Neutrophil (primary cell): Measurements from ENCODE around the gene EPAS1.

Experiments used
- H3K27ac ChIP-seq: fragments of 200-600 bp; sonication (generic); 2 replicates; pipeline ENCODE4 v1.5.1; 2016; ENCODE audit warnings: mild to moderate bottlenecking, moderate library complexity
- H3K27me3 ChIP-seq: fragments of 200-600 bp; sonication (generic); 2 replicates; pipeline ENCODE4 v1.6.0; 2016; ENCODE audit warnings: mild to moderate bottlenecking
- H3K36me3 ChIP-seq: fragments of 200-600 bp; sonication (generic); 2 replicates; pipeline ENCODE4 v1.5.1; 2017
- H3K4me1 ChIP-seq, 2 experiments: fragments of 200-600 bp in 1 of 2; sonication (generic) in 1 of 2; 1 replicate in 1 of 2; 2 replicates in 1 of 2; pipeline versions ENCODE4 v1.5.1 to v1.6.1; 2013 to 2016; ENCODE audit warnings: low read depth in 1 of 2, low read length in 1 of 2, mild to moderate bottlenecking in 1 of 2, moderate library complexity in 1 of 2; ENCODE audit not compliant: control insufficient read depth in 1 of 2, insufficient read depth in 1 of 2
- H3K4me3 ChIP-seq, 2 experiments: fragments of 200-600 bp in 1 of 2; sonication (generic) in 1 of 2; 1 replicate in 1 of 2; 2 replicates in 1 of 2; pipeline ENCODE4 v1.5.1; 2013 to 2016; ENCODE audit warnings: low read depth in 1 of 2, low read length in 1 of 2, mild to moderate bottlenecking in 1 of 2, moderate library complexity in 1 of 2
- H3K9me3 ChIP-seq: fragments of 200-600 bp; sonication (generic); 2 replicates; pipeline ENCODE4 v1.5.1; 2016
- TF ChIP-seq, protein P1 (sequence below): fragments of 200-600 bp; sonication (generic); IDR thresholded peaks from 2 replicates; pipeline ENCODE4 v1.5.1; 2016; ENCODE audit warnings: antibody characterized with exemption

EPAS1 gene

DNA sequence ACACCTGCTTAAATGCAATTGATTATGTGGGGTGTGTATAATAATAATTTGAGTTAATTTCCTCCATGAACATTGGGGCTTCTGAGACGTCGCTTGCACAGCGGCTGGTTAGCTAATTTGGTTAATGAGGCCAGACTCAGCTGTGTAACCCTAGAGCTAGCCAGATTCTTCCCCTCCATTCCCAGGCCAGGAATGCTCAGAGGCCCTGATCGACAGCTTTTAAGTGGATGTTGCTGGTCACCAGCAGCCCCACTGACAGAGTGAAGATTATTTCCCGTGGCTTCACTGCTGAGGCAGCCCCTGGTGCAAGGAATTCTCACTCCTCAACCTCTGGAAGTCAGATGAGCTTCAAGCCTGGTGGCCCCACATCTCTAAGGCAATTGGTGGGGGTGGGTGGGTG lies 12.4 kb upstream of the EPAS1 start:
- no peaks in the 10 kb centered on the region for H3K4me1 ChIP-seq
- H3K36me3 ChIP-seq: no peaks in the 10 kb centered on the region
- peaks cover 15% of the 10 kb centered on the region for H3K27me3 ChIP-seq

GRCh38 chr2:46286715-46287114 lies 10.5 kb upstream of the EPAS1 start:
- H3K27me3 ChIP-seq: peaks cover 15% of the 10 kb centered on the region
- H3K4me3 ChIP-seq: no peak overlapping the region
- H3K27ac ChIP-seq: no peak overlapping the region
- H3K4me1 ChIP-seq: peaks cover 0 to 4% of the 10 kb centered on the region in 2 experiments
- no peaks in the 10 kb centered on the region for H3K9me3 ChIP-seq
- no peaks in the 10 kb centered on the region for H3K36me3 ChIP-seq
- TF ChIP-seq, protein P1, sequence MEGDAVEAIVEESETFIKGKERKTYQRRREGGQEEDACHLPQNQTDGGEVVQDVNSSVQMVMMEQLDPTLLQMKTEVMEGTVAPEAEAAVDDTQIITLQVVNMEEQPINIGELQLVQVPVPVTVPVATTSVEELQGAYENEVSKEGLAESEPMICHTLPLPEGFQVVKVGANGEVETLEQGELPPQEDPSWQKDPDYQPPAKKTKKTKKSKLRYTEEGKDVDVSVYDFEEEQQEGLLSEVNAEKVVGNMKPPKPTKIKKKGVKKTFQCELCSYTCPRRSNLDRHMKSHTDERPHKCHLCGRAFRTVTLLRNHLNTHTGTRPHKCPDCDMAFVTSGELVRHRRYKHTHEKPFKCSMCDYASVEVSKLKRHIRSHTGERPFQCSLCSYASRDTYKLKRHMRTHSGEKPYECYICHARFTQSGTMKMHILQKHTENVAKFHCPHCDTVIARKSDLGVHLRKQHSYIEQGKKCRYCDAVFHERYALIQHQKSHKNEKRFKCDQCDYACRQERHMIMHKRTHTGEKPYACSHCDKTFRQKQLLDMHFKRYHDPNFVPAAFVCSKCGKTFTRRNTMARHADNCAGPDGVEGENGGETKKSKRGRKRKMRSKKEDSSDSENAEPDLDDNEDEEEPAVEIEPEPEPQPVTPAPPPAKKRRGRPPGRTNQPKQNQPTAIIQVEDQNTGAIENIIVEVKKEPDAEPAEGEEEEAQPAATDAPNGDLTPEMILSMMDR: no peak

More for the DNA sequence above, 12.4 kb upstream of the EPAS1 start:
- H3K27ac ChIP-seq: no peak overlapping the region
- H3K9me3 ChIP-seq: no peaks in the 10 kb centered on the region
- H3K4me3 ChIP-seq: no peak overlapping the region
- TF ChIP-seq, protein P1: no peak

GRCh38 chr2:46290078-46290477 lies 7.1 kb upstream of the EPAS1 start:
- H3K36me3 ChIP-seq: no peaks in the 10 kb centered on the region
- H3K27ac ChIP-seq: no peak overlapping the region
- TF ChIP-seq, protein P1: no peak
- H3K4me1 ChIP-seq: peaks cover 0 to 4% of the 10 kb centered on the region in 2 experiments
- H3K27me3 ChIP-seq: peaks cover 34% of the 10 kb centered on the region
- H3K9me3 ChIP-seq: no peaks in the 10 kb centered on the region
- no peak overlapping the region for H3K4me3 ChIP-seq

DNA sequence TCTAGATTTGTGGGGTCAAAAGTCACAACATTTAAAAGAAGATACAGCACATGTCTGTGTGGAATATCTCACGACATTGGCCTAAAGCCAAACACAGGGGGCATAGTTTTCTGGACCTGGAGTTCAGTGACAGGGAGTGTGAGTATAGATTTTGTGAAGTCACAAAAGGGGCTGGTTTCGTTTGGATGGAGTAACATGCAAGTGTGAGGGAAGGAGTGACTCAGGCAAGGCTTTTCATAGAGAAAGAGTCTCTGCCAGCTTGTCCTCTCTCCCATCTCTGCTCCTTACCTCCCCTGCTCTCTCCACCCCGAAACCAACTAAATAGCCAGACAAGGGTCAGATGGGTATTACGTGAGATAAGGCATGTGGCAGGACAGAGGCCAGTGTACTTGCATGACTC lies 3.7 kb upstream of the EPAS1 start:
- Histone ChIP-seq H3K4me1 (peaks cover 18 to 21% of the 10 kb centered on the region in 2 experiments), H3K27me3 (peaks cover 60% of the 10 kb centered on the region), H3K9me3 (no peaks in the 10 kb centered on the region), H3K4me3 (no peak overlapping the region), H3K36me3 (no peaks in the 10 kb centered on the region), H3K27ac (no peak overlapping the region)
- TF ChIP-seq, protein P1: no peak

GRCh38 chr2:46294176-46294836 lies 2.9 kb upstream of the EPAS1 start:
- Histone ChIP-seq H3K27me3 (peaks cover 62% of the 10 kb centered on the region), H3K9me3 (no peaks in the 10 kb centered on the region), H3K4me1 (peaks cover 26 to 29% of the 10 kb centered on the region in 2 experiments), H3K36me3 (no peaks in the 10 kb centered on the region), H3K27ac (no peak overlapping the region), H3K4me3 (no peak overlapping the region)
- TF ChIP-seq, protein P1: no peak
